Germinal center (tissue), 1 donor: ENCODE measurements around the gene CHST11.

Experiments
- DNase-seq: peaks from one replicate; pipeline ENCODE4 v3.0.0; 2012; ENCODE audit warnings: mixed read lengths, low spot score

The CHST11 gene

DNA sequence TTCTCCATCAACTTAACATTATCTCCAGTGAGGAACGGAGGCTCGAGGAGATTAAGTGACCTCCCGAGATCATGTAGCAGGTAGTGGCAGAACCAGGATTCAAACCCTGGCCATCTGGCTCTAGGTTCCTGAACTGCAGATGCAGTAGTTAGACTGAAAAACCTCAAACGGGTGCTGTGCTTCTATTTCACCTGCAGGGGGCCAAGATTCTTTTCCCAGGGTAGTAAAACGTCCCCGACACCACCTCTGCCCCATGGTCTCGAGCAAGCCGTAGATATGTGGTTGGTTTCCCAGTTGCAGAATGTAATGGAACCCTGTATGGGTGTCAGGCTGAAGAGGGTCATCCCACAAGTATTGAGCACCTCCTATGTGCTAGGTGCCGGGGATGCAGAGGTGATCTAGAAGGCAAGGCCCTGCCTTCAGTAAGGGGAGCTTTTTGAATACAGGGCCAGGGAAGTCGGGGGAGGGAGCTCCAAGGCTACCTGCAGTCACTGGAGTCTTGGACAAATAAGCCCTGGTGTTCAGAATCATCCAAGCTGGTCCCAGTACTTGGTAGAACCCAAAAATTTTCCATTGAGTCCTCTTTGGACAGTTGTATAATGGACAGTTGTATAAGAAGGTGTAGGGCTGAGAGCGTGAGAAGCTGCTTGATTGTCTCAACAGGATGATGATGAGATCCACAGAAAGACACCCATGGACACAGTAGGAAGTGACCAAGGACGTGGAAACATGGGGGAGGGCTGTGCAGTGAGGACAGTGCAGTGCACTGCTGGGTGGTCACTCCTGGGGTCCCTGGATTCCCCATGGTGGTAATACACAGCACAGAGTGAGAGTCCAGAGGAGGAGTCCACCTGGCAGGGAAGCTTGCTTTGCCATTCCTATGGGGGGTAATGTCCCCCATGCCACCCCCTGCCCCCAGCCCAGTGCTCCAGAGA lies 197.2 kb downstream of the CHST11 start:
- peak; percentile 55 for DNase-seq

DNA sequence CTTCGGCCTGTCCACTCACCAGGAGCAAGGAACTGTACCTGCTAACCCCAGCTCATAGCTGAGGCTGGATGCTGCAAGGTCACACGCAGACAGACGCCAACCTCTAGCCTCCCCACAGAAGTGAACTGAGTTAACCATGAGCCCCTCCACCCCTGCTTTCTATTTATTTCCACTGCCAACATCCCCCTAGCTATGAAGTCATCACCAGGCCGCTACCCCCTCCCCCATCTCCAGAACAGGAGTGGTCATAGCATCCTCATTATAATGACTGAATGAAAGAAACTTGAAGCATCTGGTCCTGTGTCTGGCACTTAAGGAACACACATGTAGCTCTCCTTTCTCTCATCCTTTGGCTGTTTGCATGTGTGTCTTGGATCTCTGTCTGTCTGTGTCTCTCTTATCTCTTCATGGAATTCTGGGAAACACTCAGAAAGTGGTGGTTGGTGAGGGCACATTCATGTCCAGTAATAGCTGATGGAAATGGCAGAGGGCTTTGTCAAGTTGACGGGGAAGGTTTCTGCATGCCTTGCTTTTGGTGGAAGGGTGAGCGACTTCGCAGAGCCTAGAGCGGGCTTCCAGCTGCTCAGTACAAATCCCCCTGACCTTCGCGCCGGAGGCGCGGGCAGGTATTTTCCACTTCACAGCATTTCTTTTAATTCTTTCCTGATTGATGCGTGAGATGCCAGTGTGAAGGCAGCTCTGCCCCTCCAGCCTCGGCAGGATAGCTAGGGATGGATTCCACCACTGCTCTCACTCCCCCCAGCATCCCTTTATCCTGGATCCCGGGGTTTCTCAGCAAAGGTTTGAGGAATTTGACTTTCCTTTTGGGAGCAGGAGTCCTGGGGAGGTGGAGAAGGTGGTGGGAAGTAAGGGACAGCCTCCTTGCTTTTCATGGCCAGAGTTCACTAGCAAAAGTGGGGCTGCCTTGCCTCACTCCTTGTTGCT lies 198.2 kb downstream of the CHST11 start:
- no peak for DNase-seq

DNA sequence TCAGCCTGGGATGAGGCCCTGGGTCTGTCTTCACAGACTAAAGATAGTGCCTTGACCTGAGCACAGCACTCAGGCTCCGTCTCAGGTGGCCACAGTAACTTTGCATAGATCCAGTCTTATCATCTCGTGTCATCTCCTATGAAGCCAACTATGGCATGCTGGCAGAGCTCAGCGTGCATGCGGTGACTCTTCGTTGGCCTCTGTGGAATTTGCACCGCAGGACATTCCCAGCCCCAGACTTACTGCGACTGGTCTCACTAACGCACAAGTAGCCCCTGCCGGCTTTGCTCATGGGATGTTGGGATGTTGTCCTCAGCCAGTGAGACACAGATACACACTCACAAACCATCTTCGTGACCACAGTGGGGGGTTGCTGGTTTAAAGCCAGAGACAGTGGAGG lies 199.6 kb downstream of the CHST11 start:
- no peak for DNase-seq

DNA sequence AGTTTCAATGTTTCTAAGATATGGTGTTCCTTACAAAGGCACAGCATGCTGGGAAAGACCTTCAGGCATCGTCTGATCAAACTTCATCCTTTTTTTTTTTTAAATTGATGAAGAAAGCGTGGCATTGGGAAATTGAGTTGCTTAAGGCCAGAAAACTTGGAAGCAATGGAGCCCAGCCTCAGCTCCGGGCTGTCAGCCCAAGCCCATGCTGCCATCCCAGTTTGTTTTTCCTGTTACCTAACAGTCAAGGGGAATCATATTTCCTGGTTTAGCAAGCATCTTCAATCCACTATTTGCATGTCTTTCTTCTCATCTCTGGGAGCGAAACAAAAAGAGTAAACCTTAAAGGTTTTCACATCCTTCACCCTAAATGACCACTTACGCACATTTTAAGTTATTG lies 200.2 kb downstream of the CHST11 start:
- no peak for DNase-seq

DNA sequence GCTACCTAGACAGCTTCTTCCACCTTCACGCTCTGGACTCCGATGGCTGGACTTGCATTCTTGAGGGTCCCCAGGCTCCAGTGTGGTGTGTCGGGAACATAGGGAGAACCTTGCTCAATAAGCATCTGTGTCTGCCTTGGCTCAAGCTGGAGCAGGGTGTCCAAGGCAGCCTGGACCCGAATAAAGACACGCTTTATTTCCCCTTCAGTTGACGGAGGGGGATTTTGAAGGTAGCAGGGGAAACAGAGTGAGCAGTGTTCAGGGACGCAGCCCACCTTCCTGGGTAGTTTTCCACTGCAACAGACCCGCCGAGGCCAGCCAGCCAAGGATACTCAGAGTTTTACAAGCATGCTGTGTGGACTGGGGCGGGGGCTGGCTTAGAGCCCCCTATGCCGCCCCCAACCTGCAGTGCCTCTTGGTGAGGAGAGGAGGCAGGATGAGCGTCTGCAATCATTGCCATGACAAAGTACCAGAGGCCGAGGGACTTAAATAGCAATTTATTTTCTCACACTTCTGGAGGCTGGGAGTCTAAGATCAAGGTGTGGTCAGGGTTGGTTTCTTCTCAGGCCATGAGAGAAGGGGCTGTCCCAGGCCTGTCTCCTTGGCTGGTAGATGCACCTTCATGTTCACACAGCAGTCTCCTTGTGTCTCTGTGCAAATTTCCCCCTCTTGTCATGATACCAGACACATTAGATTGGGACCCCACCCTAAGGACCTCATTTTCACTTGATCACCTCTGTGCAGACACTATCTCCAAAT lies 201.2 kb downstream of the CHST11 start:
- DNase-seq: no peak

DNA sequence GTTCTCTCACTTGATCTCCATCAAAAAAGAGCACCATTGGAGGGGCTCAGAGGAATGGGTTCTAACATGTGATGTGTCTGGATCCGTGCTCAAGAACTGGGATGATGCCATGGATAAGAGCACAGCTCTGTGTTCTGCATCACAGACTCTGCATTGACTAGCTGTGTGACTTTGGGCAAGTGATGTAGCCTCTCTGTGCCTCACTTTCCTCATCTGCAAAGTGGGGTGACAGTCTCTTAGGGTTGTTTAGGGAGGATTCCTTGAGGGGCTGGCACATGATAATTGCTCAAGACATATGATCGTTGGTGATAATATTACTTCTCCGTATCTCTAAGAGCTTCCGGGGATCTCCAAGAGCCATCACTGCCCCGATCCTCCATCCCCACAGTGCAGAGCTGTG lies 202.3 kb downstream of the CHST11 start:
- no peak for DNase-seq

DNA sequence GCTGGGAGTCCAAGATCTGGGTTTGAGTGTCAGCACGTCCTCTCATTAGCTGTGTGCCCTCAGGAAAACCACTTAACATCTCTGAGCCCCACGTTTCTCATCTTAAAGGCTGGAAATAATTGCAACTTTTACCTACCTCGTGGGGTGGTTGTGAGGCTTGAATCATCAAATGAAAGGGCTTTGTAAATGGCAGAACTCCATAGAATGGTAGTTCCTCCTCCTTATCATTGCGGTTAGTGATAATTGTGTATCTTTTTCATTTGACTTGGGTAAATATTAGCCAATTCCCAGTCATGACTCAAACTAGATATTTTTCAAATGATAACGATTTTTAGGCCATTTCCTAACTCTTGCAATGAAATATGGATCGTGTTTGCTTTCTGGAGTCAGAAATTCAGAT lies 205.5 kb downstream of the CHST11 start:
- no peak for DNase-seq

DNA sequence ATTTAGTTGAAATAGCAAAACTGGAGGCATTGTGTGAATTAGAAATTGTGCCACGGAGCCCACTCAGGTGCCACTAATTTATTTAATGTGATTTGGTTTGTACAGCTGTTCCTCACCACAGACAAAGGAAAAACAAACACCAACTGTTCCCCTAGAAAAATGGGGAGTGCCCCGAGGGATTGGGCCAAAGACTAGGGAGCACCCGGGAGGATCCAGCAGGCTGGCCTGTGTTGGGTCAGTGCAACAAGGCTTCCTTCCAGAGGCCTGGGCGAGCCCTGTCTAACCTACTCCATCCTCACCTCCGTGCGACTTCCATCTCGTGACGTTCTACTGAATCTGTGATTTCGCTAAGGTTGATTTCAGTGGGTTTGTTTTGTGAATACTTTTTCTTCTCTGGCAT lies 206.2 kb downstream of the CHST11 start:
- no peak for DNase-seq

DNA sequence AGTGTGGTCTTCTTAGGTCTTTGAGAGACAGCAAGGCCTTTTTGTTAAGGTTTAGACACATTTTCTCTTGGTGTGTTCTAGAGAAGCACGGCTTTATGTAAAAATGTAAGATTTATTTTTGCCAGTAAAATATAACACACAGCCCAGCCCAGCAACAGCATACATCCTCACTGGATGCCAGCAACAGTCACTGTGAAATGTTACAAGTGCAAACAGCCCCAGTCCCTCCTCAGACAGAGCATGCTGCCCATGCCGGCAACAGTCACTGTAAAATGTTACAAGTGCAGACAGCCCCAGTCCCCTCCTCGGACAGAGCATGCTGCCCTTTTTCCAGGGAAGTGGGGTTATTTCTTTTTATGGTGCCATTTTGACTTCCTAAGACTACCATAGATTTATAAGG lies 207.6 kb downstream of the CHST11 start:
- no peak for DNase-seq

DNA sequence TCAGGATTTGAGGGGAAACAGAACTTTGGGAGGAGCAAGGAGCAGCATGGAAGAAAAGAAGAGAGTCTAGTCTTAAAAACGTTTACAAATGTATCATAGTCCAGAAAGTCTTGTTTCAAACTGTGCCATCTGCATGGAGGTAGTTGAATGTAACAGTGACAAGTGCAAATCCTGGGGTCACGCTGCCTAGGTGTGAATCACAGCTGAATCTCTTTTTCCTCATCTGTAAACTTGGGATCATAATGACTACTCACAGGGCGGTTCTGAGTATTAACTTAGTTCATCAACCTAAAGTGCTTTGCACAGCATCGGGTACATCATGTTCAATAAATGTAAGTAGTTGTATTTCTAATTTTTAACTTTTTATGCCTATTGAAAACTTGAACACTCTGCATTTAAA lies 208.5 kb downstream of the CHST11 start:
- DNase-seq: no peak

DNA sequence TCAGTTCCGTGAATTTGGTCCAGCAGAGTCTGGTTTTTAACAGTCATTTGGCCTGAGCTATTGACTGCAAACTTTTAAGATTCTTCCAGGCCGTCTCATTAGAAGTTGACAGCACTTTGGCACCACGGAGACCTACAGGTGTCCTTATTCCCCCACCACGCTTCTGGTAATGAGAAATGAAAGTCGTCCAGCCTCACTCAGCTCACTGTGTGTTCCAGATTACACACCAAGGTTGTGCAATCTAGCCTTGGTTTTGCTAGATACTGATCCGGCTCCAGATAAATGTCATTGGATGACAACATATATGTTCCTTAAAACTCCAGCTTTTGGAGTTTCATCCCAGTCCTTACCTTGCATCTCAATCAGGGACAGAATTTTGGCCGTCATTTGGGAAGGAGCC lies 210.4 kb downstream of the CHST11 start:
- DNase-seq: no peak

DNA sequence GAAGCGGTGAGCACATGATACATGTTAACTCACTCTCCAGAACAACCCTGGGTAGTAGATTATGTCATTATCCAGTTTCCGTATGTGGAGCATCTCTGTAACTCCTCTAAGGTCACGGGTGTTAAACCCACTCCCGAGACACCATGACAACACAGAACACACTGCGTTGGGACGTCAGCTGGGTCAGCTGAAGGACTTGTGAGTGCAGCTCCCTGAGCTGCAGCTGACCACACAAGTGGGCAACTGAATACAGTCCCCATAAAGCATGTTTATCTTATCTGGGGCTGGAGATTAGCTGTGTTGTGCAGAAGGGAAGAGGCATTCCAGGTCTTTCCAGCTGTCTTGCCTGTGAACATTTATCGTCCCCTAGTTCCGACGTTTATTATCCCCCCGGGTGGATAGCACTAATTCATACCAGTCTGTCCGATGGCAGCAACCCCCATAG lies 211.5 kb downstream of the CHST11 start:
- no peak for DNase-seq

DNA sequence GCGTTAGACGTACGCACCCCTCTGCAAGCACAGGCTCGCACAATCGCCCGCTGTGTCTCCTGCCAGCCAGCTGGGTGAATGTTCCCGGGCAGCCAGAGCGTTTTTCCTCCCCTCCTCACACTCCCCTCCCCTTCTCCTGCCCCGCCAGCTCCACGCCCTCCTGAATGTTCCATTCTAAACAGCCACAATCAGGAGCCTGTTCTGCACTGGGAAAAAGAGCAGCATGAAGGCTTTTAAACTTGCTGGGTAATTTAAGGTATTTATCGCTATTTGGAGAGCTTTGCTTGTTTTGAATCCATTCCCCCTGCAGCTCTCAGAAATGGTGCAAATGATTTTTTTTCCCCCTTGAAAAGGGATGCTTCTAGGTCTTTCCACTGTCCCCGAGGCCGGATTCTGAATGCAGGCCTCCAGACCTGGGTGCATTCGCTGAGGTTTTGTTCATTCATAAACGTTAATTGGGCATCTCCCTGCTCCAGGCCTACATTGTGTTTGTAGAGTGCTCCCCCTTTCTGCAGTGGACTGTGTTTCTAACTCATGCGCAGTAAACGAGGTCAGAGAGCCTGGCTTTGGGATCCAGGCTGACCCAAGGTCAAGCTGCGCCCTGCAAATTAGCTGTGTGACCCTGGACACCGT lies 212.5 kb downstream of the CHST11 start:
- no peak for DNase-seq

DNA sequence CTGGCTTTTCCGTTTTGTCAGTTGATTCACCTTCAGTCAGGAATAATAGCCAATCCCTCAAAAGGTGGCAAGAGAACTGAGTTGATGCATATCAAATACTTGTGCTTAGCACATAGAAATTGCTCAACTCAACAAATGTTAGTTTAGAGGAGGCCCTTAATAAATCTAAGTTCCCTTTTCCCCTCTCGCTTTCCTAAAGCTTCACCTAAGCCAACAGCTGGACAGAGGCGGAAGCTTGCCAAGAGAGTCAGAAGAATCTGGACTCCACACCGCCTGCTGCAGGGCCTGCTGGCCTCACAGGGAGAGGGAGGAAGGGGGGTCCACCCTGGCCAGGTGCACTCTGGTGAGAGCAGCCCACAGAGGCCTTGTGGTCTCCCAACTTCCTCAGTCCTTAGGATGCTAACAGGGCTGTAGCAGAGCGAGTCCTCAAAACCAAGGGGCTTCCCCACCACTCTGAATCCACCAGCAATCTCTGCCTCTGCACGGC lies 213.1 kb downstream of the CHST11 start:
- DNase-seq: no peak

DNA sequence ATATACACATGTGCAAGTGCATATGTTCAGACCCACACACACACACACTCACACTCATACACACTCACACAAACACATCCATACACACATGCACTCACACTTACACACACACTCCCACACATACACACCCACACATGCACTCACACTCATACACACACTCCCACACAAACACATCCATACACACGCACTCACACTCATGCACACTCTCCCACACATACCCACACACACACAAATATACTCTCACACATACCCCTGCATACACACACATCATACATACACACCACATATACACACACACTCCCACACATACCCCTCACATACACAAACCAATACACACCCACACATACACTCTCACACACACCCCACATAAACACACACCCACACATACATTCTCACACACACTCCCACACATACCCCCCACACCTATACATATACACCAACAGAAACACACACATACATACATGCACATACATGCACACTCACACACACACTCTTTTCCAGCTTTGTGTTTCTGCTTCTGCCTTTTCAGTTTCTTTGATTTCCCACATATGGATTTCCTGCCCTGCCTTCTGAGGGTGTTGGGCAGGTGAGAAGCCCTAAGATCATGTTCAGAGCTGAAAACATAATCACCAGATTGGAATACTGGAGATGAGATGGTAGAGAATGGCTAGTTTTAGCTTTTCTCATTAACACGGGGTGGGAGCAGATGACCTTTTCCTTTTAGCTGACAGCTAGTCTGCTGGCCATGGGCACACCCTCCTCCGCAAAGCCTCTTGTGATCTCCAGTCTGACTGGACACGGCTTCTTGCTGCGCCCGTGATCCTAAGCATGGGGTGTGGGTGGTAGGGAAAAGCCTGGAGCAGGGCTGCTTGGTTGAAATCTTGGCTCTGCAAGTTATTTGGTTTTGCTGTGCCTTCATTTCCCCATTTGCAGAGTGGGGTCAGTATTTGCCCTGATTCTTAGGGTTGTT lies 214.0 kb downstream of the CHST11 start:
- DNase-seq: no peak

DNA sequence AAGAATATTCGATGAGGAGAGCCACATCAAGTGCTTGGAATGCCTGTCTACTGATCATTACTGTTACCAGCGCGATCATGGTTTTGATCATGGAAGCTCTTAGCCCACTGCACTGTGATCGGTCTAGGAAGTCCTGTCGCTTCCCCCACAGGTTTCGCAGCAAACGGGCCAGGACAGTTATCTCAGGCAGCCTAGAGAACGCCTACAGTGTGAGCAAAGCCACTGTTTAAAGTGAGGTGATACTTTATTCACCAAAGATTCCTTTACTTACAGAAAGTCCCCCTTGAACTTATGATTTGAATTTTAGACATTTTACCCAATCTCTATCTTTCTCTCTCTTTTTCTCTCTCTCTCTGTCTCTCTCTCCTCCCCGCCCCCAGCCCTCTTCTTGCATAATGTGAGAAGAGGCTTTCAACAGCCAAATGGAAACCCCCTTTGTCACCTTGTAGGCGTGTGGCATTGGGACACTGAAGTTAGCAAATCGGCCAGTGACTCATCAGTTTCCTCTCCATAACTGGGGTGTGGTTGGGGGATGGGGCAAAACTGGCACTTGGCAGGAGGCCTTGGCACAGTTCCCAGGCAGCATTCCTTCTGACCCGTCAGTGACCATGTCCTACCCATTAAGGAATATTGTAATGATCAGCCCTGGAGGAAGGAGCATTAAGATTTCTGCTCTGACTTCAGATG lies 214.8 kb downstream of the CHST11 start:
- no peak for DNase-seq

DNA sequence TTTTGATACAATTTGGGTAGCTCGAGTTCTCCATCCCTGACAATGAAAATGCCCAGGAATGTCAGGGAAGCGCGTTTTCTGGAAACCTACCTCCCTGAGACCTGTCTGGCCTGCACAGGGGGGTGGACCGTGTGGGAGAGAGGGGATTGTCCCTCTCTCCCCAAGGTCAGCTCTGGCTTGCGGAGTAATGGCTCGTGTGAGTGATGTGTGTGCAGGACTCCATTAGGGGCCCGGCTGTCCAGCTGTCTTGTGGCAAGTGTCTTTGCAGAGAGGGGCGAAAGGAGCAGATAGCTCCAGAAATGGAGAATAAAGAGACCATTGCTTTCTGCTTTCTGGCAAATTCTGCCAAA lies 215.3 kb downstream of the CHST11 start:
- no peak for DNase-seq

DNA sequence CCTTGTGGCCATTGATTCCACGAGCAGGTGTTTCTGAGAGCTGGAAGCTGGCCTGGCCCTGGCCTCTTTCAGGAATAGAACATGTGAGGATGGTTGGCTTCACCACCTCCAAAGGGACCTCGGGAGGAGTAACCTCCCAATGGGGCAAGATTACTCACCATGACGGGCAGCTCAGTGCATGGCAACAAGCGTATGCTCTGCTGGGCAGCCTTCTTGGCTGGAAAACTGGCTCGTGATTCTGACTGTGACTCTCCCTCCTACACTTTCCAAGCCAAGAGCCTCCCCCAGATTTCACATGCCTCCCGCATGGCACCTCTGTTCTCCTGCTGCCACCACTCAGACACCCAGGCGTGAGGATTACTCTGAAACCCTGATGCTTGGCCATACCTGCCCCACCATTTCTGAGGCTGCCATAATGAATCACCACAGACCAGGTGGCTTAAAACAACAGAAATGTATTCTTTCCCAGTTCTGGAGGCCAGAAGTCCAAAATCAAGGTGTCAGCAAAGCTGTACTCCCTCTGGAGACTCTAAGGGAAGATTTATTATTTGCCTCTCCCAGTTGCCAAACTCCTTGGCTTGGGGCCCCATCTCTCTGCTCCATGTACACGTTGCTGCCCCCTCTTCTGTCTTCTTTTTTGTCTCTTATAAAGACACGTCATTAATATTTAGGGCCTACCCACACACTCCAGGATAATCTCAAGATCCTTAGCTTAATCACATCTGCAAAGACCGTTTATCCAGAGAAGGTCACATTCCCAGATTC lies 215.9 kb downstream of the CHST11 start:
- DNase-seq: no peak

DNA sequence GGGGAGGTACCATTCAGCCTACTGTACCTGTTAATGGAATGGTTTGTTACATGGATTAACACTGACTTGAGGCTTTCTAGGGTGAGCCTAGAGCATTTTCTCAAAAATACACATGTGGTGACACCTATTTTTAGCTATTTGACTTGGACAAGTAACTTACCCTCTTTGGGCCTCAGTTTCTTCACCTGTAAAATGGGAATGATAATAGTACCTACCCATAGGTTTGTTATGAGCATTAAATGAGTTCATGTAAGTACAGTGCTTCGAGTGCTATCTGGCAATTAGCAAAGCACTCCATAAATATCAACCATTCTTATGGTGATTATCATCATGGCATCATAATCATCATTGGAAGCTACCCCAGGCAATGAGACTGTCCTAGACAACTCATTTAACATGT lies 216.5 kb downstream of the CHST11 start:
- no peak for DNase-seq
